Stomach (tissue), 9 donors: ENCODE measurements around the gene CPE. TPM values are rescaled to one million over a fixed set of nuclear protein-coding genes. Genes with fewer than 3 reads are reported as not detected.
"Not testable (repeated sequence)": the region's sequence is repeated elsewhere in the genome, so short reads cannot be mapped to it uniquely, and the experiment has no call there.

Experiments used
- DNase-seq, 2 donors: peaks; one replicate each; pipeline versions ENCODE4 v3.0.0 to v3.0.0-alpha.2; 2013 to 2019
- H3K27ac ChIP-seq, 5 donors: fragments of 200-600 bp in 4 of 5; sonication (generic) in 4 of 5; one replicate each; pipeline ENCODE4 v1.5.1; 2013 to 2019; ENCODE audit warnings: mild to moderate bottlenecking in 1 of 5, moderate library complexity in 1 of 5
- H3K27me3 ChIP-seq, 3 donors: fragments of 200-600 bp; sonication (generic); one replicate each; pipeline ENCODE4 v1.5.1; 2017 to 2019; ENCODE audit warnings: mixed run types in 1 of 3
- H3K36me3 ChIP-seq, 4 donors: fragments of 200-600 bp; sonication (generic); 1 replicate in 3 of 4; 2 replicates in 1 of 4; pipeline ENCODE4 v1.5.1; 2016 to 2019
- H3K4me1 ChIP-seq, 4 donors: fragments of 200-600 bp; sonication (generic); one replicate each; pipeline ENCODE4 v1.5.1; 2016 to 2019
- H3K4me3 ChIP-seq, 4 donors: fragments of 200-600 bp; sonication (generic) in 3 of 4; one replicate each; pipeline ENCODE4 v1.5.1; 2016 to 2019; ENCODE audit warnings: mild to moderate bottlenecking in 1 of 4
- H3K9me3 ChIP-seq, 4 donors: fragments of 200-600 bp; sonication (generic); one replicate each; pipeline ENCODE4 v1.5.1; 2016 to 2019
- CTCF ChIP-seq, 7 experiments: fragments of 450-650 bp in 4 of 7; fragments of 200-600 bp in 3 of 7; sonication (generic) in 3 of 7; IDR thresholded peaks; one replicate each; pipeline ENCODE4 v1.5.1; 2016 to 2019; ENCODE audit warnings: antibody characterized with exemption in 7 of 7, control low read depth in 2 of 7, mild to moderate bottlenecking in 1 of 7
- EP300 ChIP-seq: sonication (generic); formaldehyde crosslinking; IDR thresholded peaks from one replicate; pipeline ENCODE4 v1.6.1; 2017; ENCODE audit warnings: antibody characterized with exemption
- POLR2A ChIP-seq, 4 donors: fragments of 450-650 bp; IDR thresholded peaks; one replicate each; pipeline ENCODE4 v1.6.1; 2016; ENCODE audit warnings: antibody characterized with exemption in 4 of 4, control low read depth in 2 of 4, mild to moderate bottlenecking in 1 of 4, moderate library complexity in 1 of 4
- POLR2AphosphoS5 ChIP-seq, 3 donors: sonication (generic); formaldehyde crosslinking; IDR thresholded peaks; one replicate each; pipeline ENCODE4 v1.6.1; 2016; ENCODE audit warnings: antibody characterized with exemption in 3 of 3
- WGBS, 5 donors: extraction: QIAGEN DNeasy Blood & Tissue Kit in 3 of 5; methylation state at CpG; one replicate each; pipeline versions ENCODE4 v1.1.5 to v1.1.7; 2013 to 2018; 5-methylcytosine and 5-hydroxymethylcytosine counted together
- intact Hi-C: fragments of 100-400 bp; cut with DNase I; formaldehyde crosslinking; loops from one replicate; pipeline ENCODE4 v1.15.1; 2023; ENCODE audit warnings: low total_unique reads
- polyA plus RNA-seq, 3 donors: library from polyadenylated mRNA; stranded (reverse); fragments of 200-250 nt; gene quantifications; one replicate each; pipeline ENCODE4 v1.2.3, GENCODE V29; 2013
- total RNA-seq, 5 donors: library from RNA; depleted of rRNA; stranded (reverse); fragments of >200 nt; gene quantifications; one replicate each; pipeline versions ENCODE4 v1.1.0 to v1.2.3, GENCODE V29; 2014 to 2016
- donor health status: healthy with polysubstance abuse.
- donor health status: Bipolar disorder and iron deficiency.
- donor health status: healthy.

CPE gene
- total and polyA plus RNA-seq, 8 donors, result 8.8 to 143 (median 30.4) TPM

GRCh38 chr4:165448700-165449099 is 69.9 kb downstream of the CPE start:
- no peak overlapping the region for H3K27ac ChIP-seq
- H3K9me3 ChIP-seq, result no peaks in the 10 kb centered on the region
- no peak for DNase-seq
- H3K27me3 ChIP-seq, result no peaks in the 10 kb centered on the region
- WGBS, 5 donors, result 87 to 96% (median 91%) methylated on average over 4 of the region's 4 CpGs
- no peaks in the 10 kb centered on the region for H3K36me3 ChIP-seq
- no peak overlapping the region for H3K4me3 ChIP-seq
- no peaks in the 10 kb centered on the region for H3K4me1 ChIP-seq
- TF ChIP-seq CTCF (IDR thresholded peaks at IDR 0.05) (no peak), EP300 (no peak), POLR2A (IDR thresholded peaks at IDR 0.05) (no peak), POLR2AphosphoS5 (IDR thresholded peaks at IDR 0.05) (no peak)
- intact Hi-C loops, result no loop called here

GRCh38 chr4:165449333-165449732 is 70.5 kb downstream of the CPE start:
- no peaks in the 10 kb centered on the region for H3K36me3 ChIP-seq
- intact Hi-C loops, result no loop called here
- WGBS, 5 donors, result 67 to 86% (median 83%) methylated on average over 6 of the region's 6 CpGs
- H3K4me3 ChIP-seq, result no peak overlapping the region
- TF ChIP-seq EP300 (no peak), POLR2A (IDR thresholded peaks at IDR 0.05) (no peak), CTCF (IDR thresholded peaks at IDR 0.05) (no peak), POLR2AphosphoS5 (IDR thresholded peaks at IDR 0.05) (no peak)
- no peaks in the 10 kb centered on the region for H3K4me1 ChIP-seq
- no peaks in the 10 kb centered on the region for H3K9me3 ChIP-seq
- no peaks in the 10 kb centered on the region for H3K27me3 ChIP-seq
- no peak overlapping the region for H3K27ac ChIP-seq
- DNase-seq, result no peak

- Histone ChIP-seq H3K36me3 (no peaks in the 10 kb centered on the region), H3K4me1 (no peaks in the 10 kb centered on the region), H3K27ac (no peak overlapping the region), H3K27me3 (no peaks in the 10 kb centered on the region), H3K4me3 (no peak overlapping the region), H3K9me3 (no peaks in the 10 kb centered on the region)
- WGBS, 5 donors, result 90 to 97% (median 94%) methylated on average over 5 of the region's 5 CpGs
- DNase-seq, result no peak
- intact Hi-C loops, result no loop called here
- no peak for TF ChIP-seq CTCF (IDR thresholded peaks at IDR 0.05)
These were observed 72.1 kb downstream of the CPE start for GRCh38 chr4:165450871-165451270.

GRCh38 chr4:165453140-165453539 is 74.3 kb downstream of the CPE start:
- WGBS, 5 donors, result 77 to 92% (median 89%) methylated on average over 5 of the region's 5 CpGs
- H3K27ac ChIP-seq, H3K27me3 ChIP-seq, H3K36me3 ChIP-seq, H3K9me3 ChIP-seq, H3K4me1 ChIP-seq, intact Hi-C loops, DNase-seq, H3K4me3 ChIP-seq: not testable (repeated sequence)

GRCh38 chr4:165454426-165454825 is 75.6 kb downstream of the CPE start:
- H3K4me1 ChIP-seq, result no peaks in the 10 kb centered on the region
- no peaks in the 10 kb centered on the region for H3K36me3 ChIP-seq
- intact Hi-C loops, result no loop called here
- DNase-seq, result no peak
- no peaks in the 10 kb centered on the region for H3K27me3 ChIP-seq
- TF ChIP-seq CTCF (IDR thresholded peaks at IDR 0.05) (no peak), POLR2A (IDR thresholded peaks at IDR 0.05) (no peak), POLR2AphosphoS5 (IDR thresholded peaks at IDR 0.05) (no peak), EP300 (no peak)
- WGBS, 5 donors, result 40 to 58% (median 51%) methylated on average over 2 of the region's 2 CpGs
- H3K27ac ChIP-seq, result no peak overlapping the region
- no peaks in the 10 kb centered on the region for H3K9me3 ChIP-seq
- H3K4me3 ChIP-seq, result no peak overlapping the region
